ENCODE results near the gene ITGB6.

Gene ITGB6

GRCh38 chr2:160104115-160104514 is 96.0 kb downstream of the ITGB6 start:
- no peak for TF ChIP-seq CTCF (IDR thresholded peaks at IDR 0.05; ENCODE audit: low read depth, low read length, missing control alignments)
- H3K4me3 ChIP-seq (replicated peaks; ENCODE audit: low read depth, low read length) = no peak overlapping the region
- no peak for DNase-seq (ENCODE audit: extremely low read depth, low read depth)

- TF ChIP-seq CTCF (IDR thresholded peaks at IDR 0.05; ENCODE audit: low read depth, low read length, missing control alignments) = no peak
- no peak for DNase-seq (ENCODE audit: extremely low read depth, low read depth)
- H3K4me3 ChIP-seq (replicated peaks; ENCODE audit: low read depth, low read length) = no peak overlapping the region
These were observed 102.7 kb downstream of the ITGB6 start for GRCh38 chr2:160097326-160097725.

- TF ChIP-seq CTCF (IDR thresholded peaks at IDR 0.05; ENCODE audit: low read depth, low read length, missing control alignments) = no peak
- H3K4me3 ChIP-seq (replicated peaks; ENCODE audit: low read depth, low read length) = no peak overlapping the region
- no peak for DNase-seq (ENCODE audit: extremely low read depth, low read depth)
These were observed 103.7 kb downstream of the ITGB6 start for GRCh38 chr2:160096409-160096808.

GRCh38 chr2:160092445-160092844 is 107.6 kb downstream of the ITGB6 start:
- DNase-seq (ENCODE audit: extremely low read depth, low read depth) = no peak
- no peak for TF ChIP-seq CTCF (IDR thresholded peaks at IDR 0.05; ENCODE audit: low read depth, low read length, missing control alignments)
- no peak overlapping the region for H3K4me3 ChIP-seq (replicated peaks; ENCODE audit: low read depth, low read length)

GRCh38 chr2:160091381-160091780 is 108.7 kb downstream of the ITGB6 start:
- no peak for DNase-seq (ENCODE audit: extremely low read depth, low read depth)
- no peak overlapping the region for H3K4me3 ChIP-seq (replicated peaks; ENCODE audit: low read depth, low read length)
- no peak for TF ChIP-seq CTCF (IDR thresholded peaks at IDR 0.05; ENCODE audit: low read depth, low read length, missing control alignments)

GRCh38 chr2:160087854-160088745 is 112.0 kb downstream of the ITGB6 start:
- TF ChIP-seq CTCF (IDR thresholded peaks at IDR 0.05; ENCODE audit: low read depth, low read length, missing control alignments) = no peak
- no peak overlapping the region for H3K4me3 ChIP-seq (replicated peaks; ENCODE audit: low read depth, low read length)
- DNase-seq (ENCODE audit: extremely low read depth, low read depth) = no peak

Data from HFF-Myc (cell line).